HG03139 (cell line): Measurements from ENCODE around the gene PIP4K2A.
A peak's percentile ranks its signal among the peaks of the same experiment; 100 is the strongest.
"Not testable (repeated sequence)": the region's sequence is repeated elsewhere in the genome, so short reads cannot be mapped to it uniquely, and the experiment has no call there.

Experiments used
- ATAC-seq: cut with Tn5 transposase; IDR thresholded peaks from one replicate; pipeline ENCODE4 v1.9.1; 2021; ENCODE audit not compliant: unreplicated experiment

The PIP4K2A gene

GRCh38 chr10:22524333-22524732 is 190.0 kb downstream of the PIP4K2A start:
- ATAC-seq, result not testable (repeated sequence)

GRCh38 chr10:22520645-22521044 is 193.7 kb downstream of the PIP4K2A start:
- not testable (repeated sequence) for ATAC-seq

- ATAC-seq, result no peak
Observed at GRCh38 chr10:22518167-22518724, 196.1 kb downstream of the PIP4K2A start.

GRCh38 chr10:22515009-22515408 is 199.4 kb downstream of the PIP4K2A start:
- no peak for ATAC-seq

- ATAC-seq, result not testable (repeated sequence)
Observed at GRCh38 chr10:22514414-22514758, 200.0 kb downstream of the PIP4K2A start.

GRCh38 chr10:22513483-22514413 is 200.6 kb downstream of the PIP4K2A start:
- ATAC-seq, result not testable (repeated sequence)

- not testable (repeated sequence) for ATAC-seq
Observed at GRCh38 chr10:22512015-22512414, 202.4 kb downstream of the PIP4K2A start.

GRCh38 chr10:22508214-22508613 is 206.2 kb downstream of the PIP4K2A start:
- not testable (repeated sequence) for ATAC-seq

GRCh38 chr10:22505911-22506685 is 208.3 kb downstream of the PIP4K2A start:
- no peak for ATAC-seq

GRCh38 chr10:22504766-22505165 is 209.6 kb downstream of the PIP4K2A start:
- ATAC-seq, result no peak

GRCh38 chr10:22503315-22504088 is 210.9 kb downstream of the PIP4K2A start:
- no peak for ATAC-seq

- no peak for ATAC-seq
Observed at GRCh38 chr10:22501863-22502262, 212.5 kb downstream of the PIP4K2A start.

- no peak for ATAC-seq
Observed at GRCh38 chr10:22501413-22501812, 213.0 kb downstream of the PIP4K2A start.

- ATAC-seq, result no peak
Observed at GRCh38 chr10:22500656-22501340, 213.6 kb downstream of the PIP4K2A start.

- ATAC-seq, result not testable (repeated sequence)
Observed at GRCh38 chr10:22499973-22500372, 214.4 kb downstream of the PIP4K2A start.

GRCh38 chr10:22495396-22495795 is 219.0 kb downstream of the PIP4K2A start:
- no peak for ATAC-seq

GRCh38 chr10:22494007-22494406 is 220.4 kb downstream of the PIP4K2A start:
- ATAC-seq, result no peak

GRCh38 chr10:22491931-22492615 is 222.3 kb downstream of the PIP4K2A start:
- peak; percentile 62 for ATAC-seq

- no peak for ATAC-seq
Observed at GRCh38 chr10:22491480-22491879, 222.9 kb downstream of the PIP4K2A start.

- ATAC-seq, result no peak
Observed at GRCh38 chr10:22489975-22490374, 224.4 kb downstream of the PIP4K2A start.
